ENCODE data around the gene LRBA. TPM values are rescaled to one million over a fixed set of nuclear protein-coding genes. Genes with fewer than 3 reads are reported as not detected.
A peak's percentile ranks its signal among the peaks of the same experiment; 100 is the strongest.

The LRBA gene
- total and polyA plus RNA-seq, 2 of the 4 experiments (the other 2 are of a cell fraction) = 10.2 to 51.6 TPM

- no peak overlapping the region for H2BK5ac ChIP-seq (ENCODE audit: low read depth, low read length, poor library complexity, severe bottlenecking)
- in situ Hi-C loops (cut with MboI; ENCODE audit: low sequenced_read_pairs) = no loop called here
- no peaks in the 10 kb centered on the region for H3K36me3 ChIP-seq (ENCODE audit: control insufficient read depth, insufficient read depth, low read length)
- no peak overlapping the region for H2BK120ac ChIP-seq (ENCODE audit: low read depth, low read length)
- dilution Hi-C loops (cut with HindIII; ENCODE audit: low sequenced_read_pairs, unreplicated experiment) = no loop called here
- H3K4me3 ChIP-seq (ENCODE audit: insufficient read depth, low read depth, low read length) = no peak overlapping the region
- no peak for TF ChIP-seq RCOR1 (IDR thresholded peaks at IDR 0.05; ENCODE audit: insufficient replicate concordance, low read length)
- no peak for TF ChIP-seq POLR2A (IDR thresholded peaks at IDR 0.05; ENCODE audit: low read depth, low read length)
- no peak for TF ChIP-seq RAD21 (IDR thresholded peaks at IDR 0.05; ENCODE audit: low read length)
- TF ChIP-seq SMC3 (IDR thresholded peaks at IDR 0.05; ENCODE audit: low read depth, low read length) = no peak
- TF ChIP-seq BHLHE40 (IDR thresholded peaks at IDR 0.05; ENCODE audit: low read depth, low read length) = no peak
- TF ChIP-seq CTCF (conservative IDR thresholded peaks at IDR 0.05; ENCODE audit: low read depth, low read length) = no peak
- TF ChIP-seq MXI1 (IDR thresholded peaks at IDR 0.05; ENCODE audit: borderline replicate concordance, low read depth, low read length) = no peak
- no peak for TF ChIP-seq FOS (IDR thresholded peaks at IDR 0.05; ENCODE audit: low read depth, low read length)
- no peak overlapping the region for H2AK5ac ChIP-seq (ENCODE audit: low read depth, low read length)
- no peak overlapping the region for H2AK9ac ChIP-seq (replicated peaks; ENCODE audit: low read depth, low read length, poor library complexity)
- no peaks in the 10 kb centered on the region for H3K9me3 ChIP-seq (ENCODE audit: control insufficient read depth, insufficient read depth, low read length)
- H3K4me2 ChIP-seq (ENCODE audit: low read depth, low read length) = no peak overlapping the region
- H3K23ac ChIP-seq (ENCODE audit: low read depth, low read length) = no peak overlapping the region
- no peaks in the 10 kb centered on the region for H4K20me1 ChIP-seq (ENCODE audit: insufficient read depth, low read length)
- H3K9me1 ChIP-seq (ENCODE audit: insufficient read depth, low read length) = no peaks in the 10 kb centered on the region
- no peaks in the 10 kb centered on the region for H3K79me1 ChIP-seq (ENCODE audit: low read depth in 1 of 2, low read length in 2 of 2)
- ChIA-PET POLR2A (ENCODE audit: unreplicated experiment) (no interaction called here), CTCF (no interaction called here)
- H2AFZ ChIP-seq (replicated peaks; ENCODE audit: low read length, poor library complexity) = no peak overlapping the region
- no peak overlapping the region for H3K9ac ChIP-seq (ENCODE audit: low read depth, low read length)
- no peak overlapping the region for H2BK20ac ChIP-seq (ENCODE audit: low read depth, low read length)
- no peak overlapping the region for H4K91ac ChIP-seq (ENCODE audit: insufficient read depth, low read depth, low read length)
- H4K5ac ChIP-seq (ENCODE audit: low read depth, low read length) = no peak overlapping the region
- H3K27me3 ChIP-seq (ENCODE audit: control insufficient read depth, insufficient read depth, low read length) = no peaks in the 10 kb centered on the region
- no peak overlapping the region for H2BK15ac ChIP-seq (ENCODE audit: low read depth, low read length)
- no peak overlapping the region for H3K14ac ChIP-seq (replicated peaks; ENCODE audit: low read depth, low read length)
- no peak overlapping the region for H3K18ac ChIP-seq (ENCODE audit: low read depth, low read length)
- no peak overlapping the region for H3K4ac ChIP-seq (ENCODE audit: low read depth, low read length)
- H3K4me1 ChIP-seq (ENCODE audit: control insufficient read depth, insufficient read depth, low read length) = no peaks in the 10 kb centered on the region
- no CpG with 5 or more reads among the region's 2 CpGs for WGBS, 2 experiments (ENCODE audit: extremely low coverage in 2 of 2, insufficient read length in 1 of 2)
- BruUV-seq (replicated peaks) = no TSS peak
- H3K27ac ChIP-seq (ENCODE audit: insufficient read depth, low read length) = no peak overlapping the region
- no peak overlapping the region for H3K56ac ChIP-seq (ENCODE audit: extremely low read depth, insufficient read depth, low read length)
- intact Hi-C loops (cut with micrococcal nuclease) = no loop called here
- ATAC-seq (ENCODE audit: low read depth) (no peak), DNase-seq (peak; percentile 4)
- H4K8ac ChIP-seq (ENCODE audit: low read depth in 2 of 2, low read length in 2 of 2) = no peak overlapping the region
These were observed 294.0 kb downstream of the LRBA start for GRCh38 chr4:150720973-150721518.
